ENCODE results near the gene TMEM87A. TPM values are rescaled to one million over a fixed set of nuclear protein-coding genes. Genes with fewer than 3 reads are reported as not detected.

Gene TMEM87A
- total and polyA plus RNA-seq, 8 donors, result 63.6 to 118 (median 77.3) TPM

DNA sequence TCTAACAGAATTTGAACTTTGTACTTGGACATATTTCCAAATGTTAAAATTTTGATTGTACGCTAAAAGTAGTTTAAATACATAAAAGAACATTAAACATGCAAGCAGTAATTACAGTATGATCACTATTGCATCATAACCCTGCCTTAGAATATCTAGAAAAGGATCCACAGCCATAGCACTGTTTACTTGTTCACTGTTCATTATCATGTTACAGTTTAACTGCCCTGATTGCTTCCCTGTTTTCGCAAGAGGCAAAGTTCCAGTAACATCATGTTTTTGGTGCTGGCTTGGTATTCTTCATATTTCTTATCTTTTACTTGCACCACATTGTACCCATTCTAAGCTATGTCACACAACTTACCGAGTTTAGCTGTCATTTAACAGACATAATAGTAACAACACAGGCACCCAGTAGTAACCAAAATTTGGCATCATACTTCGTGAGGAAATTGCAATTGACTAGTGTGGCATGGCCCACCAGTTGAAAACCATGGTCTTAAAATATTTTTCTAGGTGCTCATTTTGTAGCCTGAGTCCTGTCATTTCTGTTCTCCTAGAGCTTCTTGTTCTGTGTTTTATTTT, 13.3 kb upstream of the TMEM87A start:
- no peak overlapping the region for H3K4me3 ChIP-seq
- H3K27ac ChIP-seq, result peak overlapping the region; percentile 30 to 66
- no peaks in the 10 kb centered on the region for H3K9me3 ChIP-seq
- ATAC-seq (peak; percentile 52), DNase-seq (peak in 2 of 4 donors; percentile 54 to 70)
- peaks cover 0 to 19% of the 10 kb centered on the region in 2 donors for H3K4me1 ChIP-seq
- H3K27me3 ChIP-seq, result no peaks in the 10 kb centered on the region
- TF ChIP-seq, protein P1, sequence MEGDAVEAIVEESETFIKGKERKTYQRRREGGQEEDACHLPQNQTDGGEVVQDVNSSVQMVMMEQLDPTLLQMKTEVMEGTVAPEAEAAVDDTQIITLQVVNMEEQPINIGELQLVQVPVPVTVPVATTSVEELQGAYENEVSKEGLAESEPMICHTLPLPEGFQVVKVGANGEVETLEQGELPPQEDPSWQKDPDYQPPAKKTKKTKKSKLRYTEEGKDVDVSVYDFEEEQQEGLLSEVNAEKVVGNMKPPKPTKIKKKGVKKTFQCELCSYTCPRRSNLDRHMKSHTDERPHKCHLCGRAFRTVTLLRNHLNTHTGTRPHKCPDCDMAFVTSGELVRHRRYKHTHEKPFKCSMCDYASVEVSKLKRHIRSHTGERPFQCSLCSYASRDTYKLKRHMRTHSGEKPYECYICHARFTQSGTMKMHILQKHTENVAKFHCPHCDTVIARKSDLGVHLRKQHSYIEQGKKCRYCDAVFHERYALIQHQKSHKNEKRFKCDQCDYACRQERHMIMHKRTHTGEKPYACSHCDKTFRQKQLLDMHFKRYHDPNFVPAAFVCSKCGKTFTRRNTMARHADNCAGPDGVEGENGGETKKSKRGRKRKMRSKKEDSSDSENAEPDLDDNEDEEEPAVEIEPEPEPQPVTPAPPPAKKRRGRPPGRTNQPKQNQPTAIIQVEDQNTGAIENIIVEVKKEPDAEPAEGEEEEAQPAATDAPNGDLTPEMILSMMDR (IDR thresholded peaks at IDR 0.05), result no peak
- intact Hi-C loops (cut with DNase I), result no loop called here
- H3K36me3 ChIP-seq, result peaks cover 0 to 67% of the 10 kb centered on the region in 2 donors

DNA sequence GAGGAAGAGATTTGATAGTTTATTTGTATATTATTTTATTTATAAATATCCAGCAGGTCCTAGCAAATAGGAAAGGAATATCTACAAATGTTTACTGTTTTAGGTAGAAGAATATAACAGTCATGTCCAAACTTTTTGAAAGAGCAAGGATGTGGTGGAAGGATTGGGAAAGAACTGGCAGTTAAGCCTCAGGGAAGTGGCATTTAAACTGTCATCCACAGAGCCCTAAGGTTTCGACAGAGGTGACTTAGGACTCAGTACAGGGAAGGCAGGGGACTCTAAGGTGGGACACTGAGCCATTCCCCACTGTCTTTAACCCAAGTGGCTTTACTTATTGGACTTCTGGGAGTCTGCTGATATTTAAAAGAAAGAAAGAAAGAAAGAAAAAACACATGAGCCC, 11.8 kb upstream of the TMEM87A start:
- no peaks in the 10 kb centered on the region for H3K27me3 ChIP-seq
- no peaks in the 10 kb centered on the region for H3K9me3 ChIP-seq
- ATAC-seq (peak; percentile 59), DNase-seq (no peak)
- intact Hi-C loops (cut with DNase I), result no loop called here
- H3K27ac ChIP-seq, result peak overlapping the region; percentile 30 to 40
- H3K4me1 ChIP-seq, result peaks cover 0 to 19% of the 10 kb centered on the region in 2 donors
- TF ChIP-seq, protein P1 (IDR thresholded peaks at IDR 0.05), result no peak
- no peak overlapping the region for H3K4me3 ChIP-seq
- H3K36me3 ChIP-seq, result peaks cover 0 to 66% of the 10 kb centered on the region in 2 donors

DNA sequence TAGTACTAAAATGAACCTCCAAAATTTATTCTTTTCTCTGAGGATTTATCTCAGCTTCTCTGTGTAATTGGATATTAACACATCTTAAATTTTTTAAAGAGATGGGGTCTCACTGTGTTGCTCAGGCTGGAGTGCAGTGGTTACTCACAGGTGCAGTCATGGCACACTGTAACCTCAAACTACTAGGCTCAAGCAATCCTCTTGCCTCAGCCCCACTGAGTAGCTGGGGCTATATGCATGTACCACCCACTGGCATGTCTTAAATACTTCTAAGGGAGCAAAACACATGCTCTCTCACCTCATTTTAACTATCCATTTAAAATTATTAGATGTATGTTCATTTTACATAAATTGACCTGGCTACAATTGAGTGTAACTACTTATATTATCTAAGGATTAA, 11.3 kb upstream of the TMEM87A start:
- Histone ChIP-seq H3K27ac (peak overlapping the region in 1 of 2 donors; percentile 30), H3K27me3 (no peaks in the 10 kb centered on the region), H3K9me3 (no peaks in the 10 kb centered on the region), H3K4me1 (peaks cover 0 to 19% of the 10 kb centered on the region in 2 donors), H3K36me3 (peaks cover 0 to 65% of the 10 kb centered on the region in 2 donors), H3K4me3 (no peak overlapping the region)
- ATAC-seq, result no peak
- TF ChIP-seq, protein P1 (IDR thresholded peaks at IDR 0.05), result no peak
- intact Hi-C loops (cut with DNase I), result no loop called here
- DNase-seq, result no peak

DNA sequence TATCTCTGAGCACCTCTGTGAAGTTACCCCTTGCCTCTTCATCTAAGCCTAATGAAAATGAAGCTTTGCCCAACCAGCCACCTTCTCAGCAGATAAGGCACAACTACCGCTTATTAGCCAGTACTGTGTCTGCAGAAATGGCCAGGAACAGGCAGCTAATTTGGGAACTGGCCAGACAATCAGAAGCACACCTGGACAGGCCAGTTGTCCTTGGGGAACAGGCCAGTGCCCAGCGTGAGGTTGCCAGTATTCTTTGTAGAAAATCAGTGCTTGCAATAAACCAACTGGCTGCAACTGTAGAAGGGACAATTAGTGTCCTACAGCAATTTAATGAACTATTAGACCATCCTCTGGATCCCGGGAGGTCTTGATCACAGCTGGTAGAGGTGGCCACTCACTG, 10.4 kb upstream of the TMEM87A start:
- Histone ChIP-seq H3K27ac (no peak overlapping the region), H3K4me1 (peaks cover 0 to 24% of the 10 kb centered on the region in 2 donors), H3K4me3 (no peak overlapping the region), H3K27me3 (no peaks in the 10 kb centered on the region), H3K36me3 (peaks cover 0 to 67% of the 10 kb centered on the region in 2 donors), H3K9me3 (no peaks in the 10 kb centered on the region)
- DNase-seq (no peak), ATAC-seq (no peak)
- TF ChIP-seq, protein P1 (IDR thresholded peaks at IDR 0.05), result no peak
- intact Hi-C loops (cut with DNase I), result no loop called here

DNA sequence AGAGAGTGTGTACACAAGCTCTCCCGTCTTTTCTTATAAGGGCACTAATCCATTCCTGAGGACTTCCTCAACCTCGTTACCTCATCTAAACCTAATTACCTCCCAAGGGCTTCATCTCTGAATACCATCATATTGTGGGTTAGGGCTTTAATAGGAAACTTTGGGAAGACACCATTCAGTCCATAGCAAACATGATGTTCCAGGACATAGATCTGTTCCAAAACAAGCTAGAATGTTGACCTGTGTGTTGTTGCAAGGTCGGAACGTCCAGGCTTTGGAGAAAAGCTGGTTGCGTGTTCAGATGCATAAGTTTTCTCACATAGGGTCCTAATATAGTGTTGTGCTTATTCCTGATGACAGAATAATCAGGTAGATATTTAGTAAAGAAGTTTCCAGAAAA, 9.7 kb upstream of the TMEM87A start:
- Histone ChIP-seq H3K27ac (no peak overlapping the region), H3K9me3 (no peaks in the 10 kb centered on the region), H3K4me3 (no peak overlapping the region), H3K4me1 (peaks cover 0 to 28% of the 10 kb centered on the region in 2 donors), H3K27me3 (no peaks in the 10 kb centered on the region), H3K36me3 (peaks cover 0 to 65% of the 10 kb centered on the region in 2 donors)
- ATAC-seq, result no peak
- intact Hi-C loops (cut with DNase I), result no loop called here
- TF ChIP-seq, protein P1 (IDR thresholded peaks at IDR 0.05), result no peak
- DNase-seq, result no peak
